H9 (cell line): ENCODE data around the gene LRP2. TPM values are rescaled to one million over a fixed set of nuclear protein-coding genes. Genes with fewer than 3 reads are reported as not detected.

ENCODE experiments used
- DNase-seq: peaks from one replicate; pipeline ENCODE4 v3.0.0-alpha.2; 2017
- H2AFZ ChIP-seq: one replicate; pipeline ENCODE4 v1.6.1; 2013; ENCODE audit warnings: mild to moderate bottlenecking, low read length, control low read depth, moderate library complexity
- H2AK5ac ChIP-seq: 2 replicates; pipeline ENCODE4 v1.6.1; 2013; ENCODE audit warnings: low read length, control low read depth, mixed read lengths; ENCODE audit not compliant: insufficient read length
- H2BK120ac ChIP-seq: one replicate; pipeline ENCODE4 v1.6.1; 2013; ENCODE audit warnings: low read depth, mild to moderate bottlenecking, low read length, control low read depth, inconsistent platforms; ENCODE audit not compliant: poor library complexity, severe bottlenecking
- H2BK12ac ChIP-seq: 2 replicates; pipeline ENCODE4 v1.6.1; 2013; ENCODE audit warnings: low read length, control low read depth, mixed read lengths, low read depth; ENCODE audit not compliant: insufficient read length
- H2BK15ac ChIP-seq: 2 replicates; pipeline ENCODE4 v1.6.1; 2013; ENCODE audit warnings: low read depth, low read length, control low read depth
- H2BK20ac ChIP-seq: one replicate; pipeline ENCODE4 v1.6.1; 2013; ENCODE audit warnings: low read depth, mild to moderate bottlenecking, low read length, control low read depth, inconsistent platforms; ENCODE audit not compliant: poor library complexity, severe bottlenecking
- H2BK5ac ChIP-seq: 2 replicates; pipeline ENCODE4 v1.6.1; 2013; ENCODE audit warnings: low read length, control low read depth, mixed read lengths; ENCODE audit not compliant: insufficient read length
- H3K14ac ChIP-seq: 2 replicates; pipeline ENCODE4 v1.6.1; 2013; ENCODE audit warnings: low read length, control low read depth; ENCODE audit not compliant: insufficient read depth
- H3K18ac ChIP-seq: 2 replicates; pipeline ENCODE4 v1.6.1; 2013; ENCODE audit warnings: low read depth, mild to moderate bottlenecking, mixed read lengths, low read length, control low read depth; ENCODE audit not compliant: insufficient read length
- H3K23ac ChIP-seq: 2 replicates; pipeline ENCODE4 v1.6.1; 2013; ENCODE audit warnings: low read length, control low read depth, mixed read lengths, low read depth; ENCODE audit not compliant: insufficient read length
- H3K23me2 ChIP-seq: 2 replicates; pipeline ENCODE4 v1.6.1; 2013; ENCODE audit warnings: low read depth, mild to moderate bottlenecking, mixed read lengths, low read length, control low read depth; ENCODE audit not compliant: insufficient read length, poor library complexity, severe bottlenecking
- H3K27ac ChIP-seq: 2 replicates; pipeline ENCODE4 v1.5.1; 2013; ENCODE audit warnings: low read length, control low read depth, mixed read lengths, low read depth; ENCODE audit not compliant: insufficient read length
- H3K27me3 ChIP-seq: 2 replicates; pipeline ENCODE4 v1.6.1; 2013; ENCODE audit warnings: low read length, control low read depth, inconsistent platforms; ENCODE audit not compliant: insufficient read depth
- H3K4ac ChIP-seq: 2 replicates; pipeline ENCODE4 v1.6.1; 2013; ENCODE audit warnings: low read depth, mild to moderate bottlenecking, control low read depth, inconsistent platforms, low read length, moderate library complexity
- H3K4me1 ChIP-seq: 2 replicates; pipeline ENCODE4 v1.6.1; 2013; ENCODE audit warnings: low read length, control low read depth, inconsistent platforms; ENCODE audit not compliant: insufficient read depth
- H3K4me2 ChIP-seq: 2 replicates; pipeline ENCODE4 v1.6.1; 2013; ENCODE audit warnings: low read length, control low read depth, mixed read lengths; ENCODE audit not compliant: insufficient read length, insufficient read depth
- H3K56ac ChIP-seq: 2 replicates; pipeline ENCODE4 v1.6.1; 2013; ENCODE audit warnings: low read depth, mild to moderate bottlenecking, mixed read lengths, low read length, control low read depth; ENCODE audit not compliant: insufficient read length
- H3K79me1 ChIP-seq: 2 replicates; pipeline ENCODE4 v1.6.1; 2013; ENCODE audit warnings: low read depth, mild to moderate bottlenecking, moderate library complexity, low read length, control low read depth, inconsistent platforms; ENCODE audit not compliant: insufficient read depth, poor library complexity, severe bottlenecking
- H3K79me2 ChIP-seq: 2 replicates; pipeline ENCODE4 v1.6.1; 2013; ENCODE audit warnings: low read length, control low read depth, inconsistent platforms; ENCODE audit not compliant: insufficient read depth
- H3K9ac ChIP-seq: 2 replicates; pipeline ENCODE4 v1.6.1; 2013; ENCODE audit warnings: low read length, control low read depth, mixed read lengths; ENCODE audit not compliant: insufficient read length; ENCODE audit errors: extremely low read depth
- H3K9me3 ChIP-seq: one replicate; pipeline ENCODE4 v1.6.1; 2013; ENCODE audit warnings: low read depth, low read length, inconsistent platforms; ENCODE audit not compliant: control insufficient read depth
- H3T11ph ChIP-seq: one replicate; pipeline ENCODE4 v1.6.1; 2013; ENCODE audit warnings: mild to moderate bottlenecking, low read length, control low read depth, inconsistent platforms
- H4K20me1 ChIP-seq: one replicate; pipeline ENCODE4 v1.6.1; 2013; ENCODE audit not compliant: control insufficient read depth, insufficient read length, insufficient read depth
- H4K5ac ChIP-seq: 2 replicates; pipeline ENCODE4 v1.6.1; 2013; ENCODE audit warnings: low read depth, mild to moderate bottlenecking, mixed read lengths, low read length, control low read depth; ENCODE audit not compliant: insufficient read length
- H4K8ac ChIP-seq: replicated peaks from 2 replicates; pipeline ENCODE4 v1.6.1; 2013; ENCODE audit warnings: low read length, control low read depth, mixed read lengths, low read depth; ENCODE audit not compliant: insufficient read length
- H4K91ac ChIP-seq: 2 replicates; pipeline ENCODE4 v1.6.1; 2013; ENCODE audit warnings: low read depth, mild to moderate bottlenecking, moderate library complexity, mixed read lengths, low read length, control low read depth; ENCODE audit not compliant: insufficient read length
- H3K27ac Mint-ChIP-seq, 3 experiments: 2 replicates in 2 of 3; 3 replicates in 1 of 3; pipeline ENCODE4 v1.8.0; 2020 to 2021; ENCODE audit warnings: mixed read lengths in 3 of 3, mild to moderate bottlenecking in 1 of 3, moderate library complexity in 1 of 3
- H3K27me3 Mint-ChIP-seq: 2 replicates; pipeline ENCODE4 v1.8.0; 2021; ENCODE audit warnings: low read depth, mild to moderate bottlenecking, moderate library complexity, mixed read lengths
- H3K36me3 Mint-ChIP-seq, 3 experiments: 2 replicates in 2 of 3; 3 replicates in 1 of 3; pipeline ENCODE4 v1.8.0; 2020 to 2021; ENCODE audit warnings: low read depth in 3 of 3, mixed read lengths in 3 of 3; ENCODE audit not compliant: insufficient read depth in 1 of 3
- H3K4me1 Mint-ChIP-seq, 2 experiments: 2 replicates each; pipeline ENCODE4 v1.8.0; 2020; ENCODE audit warnings: mixed read lengths in 2 of 2
- H3K4me3 Mint-ChIP-seq, 2 experiments: 2 replicates in 1 of 2; 3 replicates in 1 of 2; pipeline ENCODE4 v1.8.0; 2020 to 2021; ENCODE audit warnings: mild to moderate bottlenecking in 2 of 2, mixed read lengths in 2 of 2, moderate library complexity in 1 of 2
- H3K9me3 Mint-ChIP-seq, 2 experiments: 2 replicates in 1 of 2; 3 replicates in 1 of 2; pipeline ENCODE4 v1.8.0; 2020; ENCODE audit warnings: mild to moderate bottlenecking in 2 of 2, mixed read lengths in 2 of 2, moderate library complexity in 1 of 2
- WGBS: extraction: QIAGEN DNeasy Blood & Tissue Kit; methylation state at CpG from one replicate; pipeline ENCODE4 v1.1.7; 2013; ENCODE audit warnings: missing lambda C conversion rate, low lambda C conversion rate, mixed read lengths; ENCODE audit not compliant: insufficient read length; ENCODE audit errors: extremely low coverage; 5-methylcytosine and 5-hydroxymethylcytosine counted together
- total RNA-seq: library from RNA; stranded (reverse); gene quantifications from 2 replicates; pipeline ENCODE4 v1.2.1, GENCODE V29; 2021
- TF ChIP-seq, protein P1 (sequence below): fragments of 200-600 bp; sonication (generic); conservative IDR thresholded peaks from 3 replicates; pipeline ENCODE4 v1.8.0; 2021; ENCODE audit warnings: antibody characterized with exemption, mild to moderate bottlenecking

LRP2 gene
- total RNA-seq, 1 experiment from 2014 or later, result 1.4 TPM

DNA sequence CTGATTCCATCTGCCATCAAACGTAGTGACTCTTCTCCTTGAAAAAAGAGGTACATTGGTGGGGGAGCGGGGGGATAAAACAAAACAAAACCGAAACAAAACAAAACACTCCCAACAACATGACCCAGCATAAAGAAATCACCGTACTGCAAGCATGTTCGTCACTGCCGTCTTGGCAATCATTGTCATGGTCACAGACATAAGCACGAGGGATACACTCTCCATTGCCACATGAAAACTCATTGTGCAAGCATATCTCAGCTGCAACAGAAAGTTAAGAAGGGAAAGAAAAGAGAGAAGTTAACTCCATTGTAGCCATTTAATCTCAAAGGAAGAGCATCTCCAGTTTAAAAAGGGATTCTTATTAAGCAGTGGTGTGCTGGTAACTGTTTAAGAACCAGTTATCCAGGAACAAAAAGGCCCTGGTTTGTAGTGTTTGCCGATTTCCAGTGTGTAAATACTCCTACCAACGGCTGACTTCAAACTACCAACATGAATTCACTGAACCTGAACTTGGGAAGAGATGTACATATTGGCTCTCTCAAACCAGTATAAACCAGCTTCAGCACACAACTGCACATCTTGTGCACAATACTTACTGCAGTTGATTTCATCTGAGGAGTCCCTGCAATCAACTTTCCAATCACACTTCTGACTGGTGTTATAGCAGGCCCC lies 68.2 kb downstream of the LRP2 start:
- Histone ChIP-seq H3K9me3 (no peaks in the 10 kb centered on the region), H2BK15ac (no peak overlapping the region), H3K79me1 (no peaks in the 10 kb centered on the region), H2BK12ac (no peak overlapping the region), H3K56ac (no peak overlapping the region), H3T11ph (no peak overlapping the region), H2AFZ (no peak overlapping the region), H3K4me1 (no peaks in the 10 kb centered on the region; the same call in 1 of the 2 replicates), H2BK120ac (no peak overlapping the region), H3K9ac (no peak overlapping the region), H3K79me2 (no peaks in the 10 kb centered on the region), H3K14ac (no peak overlapping the region), H3K27me3 (no peaks in the 10 kb centered on the region), H3K23ac (no peak overlapping the region), H4K91ac (no peak overlapping the region), H4K5ac (no peak overlapping the region), H3K4ac (no peak overlapping the region), H2AK5ac (no peak overlapping the region), H4K20me1 (no peaks in the 10 kb centered on the region), H4K8ac (no peak overlapping the region), H2BK20ac (no peak overlapping the region), H3K18ac (no peak overlapping the region), H3K4me2 (no peak overlapping the region), H2BK5ac (no peak overlapping the region), H3K23me2 (no peaks in the 10 kb centered on the region), H3K27ac (no peak overlapping the region)
- Mint-ChIP-seq H3K27ac (no peak overlapping the region), H3K4me3 (no peak overlapping the region), H3K27me3 (peaks cover 2% of the 10 kb centered on the region), H3K9me3 (no peaks in the 10 kb centered on the region), H3K4me1 (peaks cover 12 to 26% of the 10 kb centered on the region in 2 experiments), H3K36me3 (no peaks in the 10 kb centered on the region)
- TF ChIP-seq, protein P1, sequence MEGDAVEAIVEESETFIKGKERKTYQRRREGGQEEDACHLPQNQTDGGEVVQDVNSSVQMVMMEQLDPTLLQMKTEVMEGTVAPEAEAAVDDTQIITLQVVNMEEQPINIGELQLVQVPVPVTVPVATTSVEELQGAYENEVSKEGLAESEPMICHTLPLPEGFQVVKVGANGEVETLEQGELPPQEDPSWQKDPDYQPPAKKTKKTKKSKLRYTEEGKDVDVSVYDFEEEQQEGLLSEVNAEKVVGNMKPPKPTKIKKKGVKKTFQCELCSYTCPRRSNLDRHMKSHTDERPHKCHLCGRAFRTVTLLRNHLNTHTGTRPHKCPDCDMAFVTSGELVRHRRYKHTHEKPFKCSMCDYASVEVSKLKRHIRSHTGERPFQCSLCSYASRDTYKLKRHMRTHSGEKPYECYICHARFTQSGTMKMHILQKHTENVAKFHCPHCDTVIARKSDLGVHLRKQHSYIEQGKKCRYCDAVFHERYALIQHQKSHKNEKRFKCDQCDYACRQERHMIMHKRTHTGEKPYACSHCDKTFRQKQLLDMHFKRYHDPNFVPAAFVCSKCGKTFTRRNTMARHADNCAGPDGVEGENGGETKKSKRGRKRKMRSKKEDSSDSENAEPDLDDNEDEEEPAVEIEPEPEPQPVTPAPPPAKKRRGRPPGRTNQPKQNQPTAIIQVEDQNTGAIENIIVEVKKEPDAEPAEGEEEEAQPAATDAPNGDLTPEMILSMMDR, result no peak
- no CpG with 5 or more reads among the region's 9 CpGs for WGBS
- DNase-seq, result no peak
